Measurements from ENCODE around the gene U2AF2.

The U2AF2 gene

GRCh38 chr19:55621673-55622231, 33.1 kb upstream of the U2AF2 start:
- no peak for DNase-seq (ENCODE audit: low read depth)

- DNase-seq (ENCODE audit: low read depth) = no peak
Measured at GRCh38 chr19:55622242-55622969, 32.4 kb upstream of the U2AF2 start.

GRCh38 chr19:55623130-55623529, 31.7 kb upstream of the U2AF2 start:
- DNase-seq (ENCODE audit: low read depth) = no peak

DNA sequence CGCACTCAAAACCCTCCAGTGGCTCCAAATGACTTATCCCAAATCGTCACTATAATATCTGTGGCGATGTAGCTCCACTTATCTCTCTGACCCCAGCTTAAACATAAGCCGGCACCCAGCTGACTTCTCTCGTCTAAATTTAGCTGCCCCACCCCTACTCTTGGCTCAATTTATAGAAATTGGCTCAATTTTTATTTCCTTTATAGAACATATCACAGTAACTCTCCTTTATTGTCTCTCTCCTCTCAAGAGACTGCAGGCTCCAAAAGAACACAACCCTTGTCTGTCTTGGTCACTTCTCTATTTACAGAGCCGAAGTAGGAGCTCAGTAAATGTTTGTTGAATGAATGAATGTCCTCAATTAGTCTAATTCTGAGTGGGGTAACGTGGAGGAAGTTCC, 31.3 kb upstream of the U2AF2 start:
- no peak for DNase-seq (ENCODE audit: low read depth)

DNA sequence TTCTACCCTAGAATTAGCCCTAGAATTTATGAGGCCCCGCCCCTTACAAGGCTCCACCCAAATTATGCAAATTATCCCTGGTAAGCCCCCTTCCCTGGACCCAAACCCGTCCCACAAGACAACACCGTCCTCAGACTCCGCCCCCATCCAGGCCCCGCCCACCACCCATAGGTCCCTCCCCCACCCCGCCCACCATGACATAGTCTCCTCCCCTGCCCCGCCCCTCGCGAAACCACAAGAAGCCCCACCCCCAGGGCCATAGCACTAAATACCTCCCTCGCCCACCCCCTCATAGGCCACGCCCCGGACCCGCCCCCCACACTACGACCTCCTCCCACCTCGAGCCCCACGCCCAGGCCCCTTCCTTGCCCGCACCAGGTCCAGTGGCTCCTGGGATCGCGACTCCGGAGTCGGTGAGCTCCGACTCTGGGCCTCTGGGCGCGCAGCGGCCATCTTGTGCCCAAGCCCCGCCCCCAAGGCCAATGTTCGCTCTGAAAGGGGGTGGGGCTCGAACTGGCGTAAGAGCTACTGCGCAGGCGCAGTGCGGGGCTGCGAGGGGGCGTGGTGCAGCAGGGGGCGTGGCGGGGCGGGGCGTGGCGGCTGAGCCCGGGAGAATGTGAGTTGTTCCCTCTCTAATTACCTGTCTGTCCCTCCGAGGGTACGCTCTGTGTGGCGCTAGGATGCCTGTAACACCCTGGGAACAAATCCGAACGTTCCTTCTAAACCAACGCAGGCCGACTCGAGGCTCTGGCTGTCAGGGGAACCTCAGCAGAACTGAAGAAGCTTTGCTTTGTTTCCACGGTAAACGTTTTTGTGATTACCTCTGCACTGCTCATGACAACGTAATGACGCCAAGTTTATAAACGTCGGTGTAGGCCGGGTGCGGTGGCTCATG, 30.5 kb upstream of the U2AF2 start, which contains the start of gene ZNF784:
Gene ZNF784, minus strand, starts transcription at position 458 of the 895 bp plus-strand sequence. Its CDS starts 5 bp downstream, at position 453.
- no peak for DNase-seq (ENCODE audit: low read depth)

GRCh38 chr19:55625004-55625326, 29.9 kb upstream of the U2AF2 start:
- DNase-seq (ENCODE audit: low read depth) = no peak

DNA sequence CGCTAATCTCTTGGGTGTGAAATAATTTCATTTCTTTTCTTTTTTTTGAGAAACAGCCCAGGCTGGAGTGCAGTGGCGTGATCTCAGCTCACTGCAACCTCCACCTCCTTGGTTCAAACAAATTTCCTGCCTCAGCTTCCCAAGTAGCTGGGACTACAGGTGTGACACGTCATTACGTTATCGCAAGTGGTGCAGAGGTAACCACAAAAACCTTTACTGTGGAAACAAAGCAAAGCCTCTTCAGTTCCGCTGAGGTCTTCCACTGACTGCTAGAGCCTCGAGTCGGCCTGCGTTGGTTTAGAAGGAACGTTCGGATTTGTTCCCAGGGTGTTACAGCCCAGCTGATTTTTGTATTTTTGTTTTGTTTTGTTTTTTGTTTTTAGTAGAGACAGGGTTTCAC, 28.5 kb upstream of the U2AF2 start:
- no peak for DNase-seq (ENCODE audit: low read depth)

GRCh38 chr19:55632463-55632834, 22.4 kb upstream of the U2AF2 start:
- no peak for DNase-seq (ENCODE audit: low read depth)

- no peak for DNase-seq (ENCODE audit: low read depth)
Measured at GRCh38 chr19:55633861-55634260, 21.0 kb upstream of the U2AF2 start.

GRCh38 chr19:55635334-55635717, 19.5 kb upstream of the U2AF2 start:
- DNase-seq (ENCODE audit: low read depth) = no peak

DNA sequence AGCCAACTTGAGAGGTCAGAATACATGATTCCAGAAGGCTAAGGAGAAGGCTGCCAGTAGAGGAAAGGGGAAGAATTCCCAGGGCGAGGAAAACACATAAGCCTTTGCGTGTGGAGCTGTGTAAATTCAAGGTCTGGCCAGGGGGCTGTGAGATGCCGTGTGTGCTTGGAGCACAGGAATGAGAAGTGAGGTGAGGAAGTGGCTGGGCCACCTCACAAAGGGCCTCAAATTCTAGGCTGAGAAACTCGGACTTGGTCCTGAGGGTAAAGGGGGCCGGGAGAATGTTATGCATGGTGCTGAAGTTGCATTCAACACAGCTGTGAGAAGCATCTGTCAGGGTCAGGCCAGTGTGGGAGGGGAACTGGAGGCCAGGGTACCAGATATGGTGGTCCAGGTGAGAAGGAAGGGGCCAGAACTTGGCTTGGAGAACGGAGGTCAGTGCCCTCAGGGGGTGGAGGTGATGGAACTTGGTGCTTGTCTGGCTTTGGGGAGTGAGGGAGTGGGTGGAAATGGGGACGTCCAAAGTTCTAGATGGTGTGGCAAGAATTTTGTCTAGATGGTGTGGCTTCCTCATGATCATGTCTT, 18.9 kb upstream of the U2AF2 start:
- no peak for DNase-seq (ENCODE audit: low read depth)

DNA sequence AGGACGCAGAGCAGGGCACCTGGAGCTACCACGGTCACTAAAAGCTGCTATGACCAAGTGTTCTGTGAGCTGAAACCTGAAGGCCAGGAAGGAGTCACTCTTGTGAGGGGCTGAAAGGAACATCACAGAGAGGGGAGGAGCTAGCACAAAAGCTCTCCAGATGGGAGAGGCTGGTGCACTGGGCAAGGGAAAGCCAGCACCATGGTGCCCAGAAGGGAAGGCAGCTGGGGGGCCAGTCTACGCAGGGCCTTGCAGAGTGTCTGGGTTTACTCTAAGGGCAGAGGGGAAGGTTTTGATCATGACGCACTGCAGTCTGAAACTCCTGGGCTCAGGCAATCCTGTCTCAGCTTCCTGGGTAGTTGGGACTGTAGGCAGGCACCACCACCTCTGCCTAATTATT, 18.1 kb upstream of the U2AF2 start:
- DNase-seq (ENCODE audit: low read depth) = no peak

DNA sequence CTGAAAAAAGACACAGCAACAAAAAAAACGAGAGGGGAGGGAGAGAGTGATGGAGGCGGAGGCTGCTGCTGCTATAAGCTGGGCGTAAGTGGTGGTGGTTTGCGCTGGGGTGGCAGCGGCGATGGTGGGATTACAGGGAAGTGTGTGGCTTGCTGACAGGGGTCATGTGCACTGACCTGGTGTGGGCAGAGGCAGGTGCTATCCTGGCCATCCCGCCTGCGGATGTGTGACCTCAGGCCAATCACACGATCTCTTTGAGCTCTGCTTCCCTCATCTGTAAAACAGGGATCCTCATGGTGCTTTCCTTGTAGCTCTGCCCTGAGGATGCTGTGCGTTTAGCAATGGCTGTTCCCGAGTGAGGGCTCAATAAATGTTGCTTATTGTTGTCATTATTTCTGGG, 17.3 kb upstream of the U2AF2 start:
- DNase-seq (ENCODE audit: low read depth) = no peak

- DNase-seq (ENCODE audit: low read depth) = no peak
Measured at GRCh38 chr19:55638864-55639359, 15.9 kb upstream of the U2AF2 start.

GRCh38 chr19:55640043-55640576, 14.7 kb upstream of the U2AF2 start:
- DNase-seq (ENCODE audit: low read depth) = no peak

GRCh38 chr19:55640577-55641425, 14.0 kb upstream of the U2AF2 start, which contains the start of gene ZNF580:
Gene ZNF580, plus strand, starts transcription at chr19:55641002. Its CDS starts 1,507 bp downstream, at chr19:55642509.
- no peak for DNase-seq (ENCODE audit: low read depth)

GRCh38 chr19:55641426-55642152, 13.2 kb upstream of the U2AF2 start:
- no peak for DNase-seq (ENCODE audit: low read depth)

DNA sequence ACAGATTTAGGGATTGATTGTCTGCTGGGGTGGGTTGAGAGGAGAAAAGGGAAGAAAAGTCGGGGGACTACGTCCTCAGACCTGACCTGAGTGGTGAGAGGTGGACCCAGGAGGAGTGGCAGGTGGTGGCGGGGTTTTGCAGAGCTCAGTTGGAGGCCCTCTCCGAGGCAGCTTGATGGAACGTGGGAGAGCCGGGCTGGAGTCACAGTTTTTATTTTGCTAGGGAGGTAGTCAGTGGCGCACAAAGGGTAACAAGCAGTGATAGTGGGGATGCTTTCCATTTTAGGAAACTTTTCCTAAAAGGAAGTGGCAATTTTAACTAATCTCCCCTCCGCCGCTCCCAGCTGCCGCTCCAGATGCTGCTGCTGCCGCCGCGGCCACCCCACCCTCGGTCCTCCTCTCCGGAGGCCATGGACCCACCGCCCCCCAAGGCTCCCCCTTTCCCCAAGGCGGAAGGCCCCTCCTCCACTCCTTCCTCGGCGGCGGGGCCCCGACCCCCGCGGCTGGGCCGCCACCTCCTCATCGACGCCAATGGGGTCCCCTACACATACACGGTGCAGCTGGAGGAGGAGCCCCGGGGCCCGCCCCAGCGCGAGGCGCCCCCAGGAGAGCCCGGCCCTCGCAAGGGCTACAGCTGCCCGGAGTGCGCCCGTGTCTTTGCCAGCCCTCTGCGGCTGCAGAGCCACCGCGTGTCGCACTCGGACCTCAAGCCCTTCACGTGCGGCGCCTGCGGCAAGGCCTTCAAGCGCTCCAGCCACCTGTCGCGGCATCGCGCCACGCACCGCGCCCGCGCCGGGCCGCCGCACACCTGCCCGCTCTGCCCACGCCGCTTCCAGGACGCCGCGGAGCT, 12.5 kb upstream of the U2AF2 start:
- no peak for DNase-seq (ENCODE audit: low read depth)

Measured in GM04503 (cell line).